Measurements from ENCODE around the gene MAD1L1. TPM values are rescaled to one million over a fixed set of nuclear protein-coding genes. Genes with fewer than 3 reads are reported as not detected.

The MAD1L1 gene
- total and polyA plus RNA-seq, 2 donors (not counting 3 experiments of a cell fraction or from before 2014, with no cell fraction given) = 34.1 to 42.3 TPM

DNA sequence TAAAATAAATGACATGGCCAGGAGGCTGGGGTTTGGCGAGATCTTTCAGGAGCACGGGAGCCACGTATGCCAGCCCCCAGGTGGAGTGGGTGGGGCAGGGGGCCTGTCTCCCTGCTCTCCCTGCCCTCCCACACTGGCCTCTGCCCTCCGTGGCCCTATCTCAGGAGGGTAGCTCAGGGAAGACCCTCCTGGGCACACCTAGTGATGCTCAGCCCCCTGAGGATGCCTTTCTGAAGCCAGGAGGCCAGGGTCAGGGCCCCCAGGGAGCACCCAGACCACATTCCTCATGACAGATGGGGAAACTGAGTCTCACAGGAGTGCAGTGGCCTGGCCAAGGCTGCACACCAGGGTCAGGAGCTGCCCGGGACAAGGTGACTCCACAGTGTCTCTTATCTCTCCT, 339.3 kb downstream of the MAD1L1 start:
- Histone ChIP-seq H4K20me1 (replicated peaks; ENCODE audit: control insufficient read depth, extremely low read depth, insufficient read depth, low read length) (no peaks in the 10 kb centered on the region), H3K9me3 (replicated peaks; ENCODE audit: control insufficient read depth, insufficient read depth, low read length) (no peaks in the 10 kb centered on the region), H3K27ac (ENCODE audit: insufficient read depth, low read depth, low read length) (no peak overlapping the region), H3K9me1 (replicated peaks; ENCODE audit: control insufficient read depth, extremely low read depth, insufficient read depth, low read length) (no peaks in the 10 kb centered on the region), H3K4me1 (ENCODE audit: control insufficient read depth, extremely low read depth, insufficient read depth, low read length) (no peaks in the 10 kb centered on the region), H3K4me2 (ENCODE audit: insufficient read depth, low read length) (no peak overlapping the region), H3K36me3 (ENCODE audit: control insufficient read depth in 2 of 2, extremely low read depth in 1 of 2, insufficient read depth in 2 of 2, low read length in 2 of 2) (no peaks in the 10 kb centered on the region), H3K79me2 (ENCODE audit: control insufficient read depth, insufficient read depth, low read length) (no peaks in the 10 kb centered on the region), H2AFZ (ENCODE audit: low read depth, low read length) (no peak overlapping the region), H3K4me3 (replicated peaks in 1 of 3; ENCODE audit: insufficient read depth in 1 of 3, low read depth in 1 of 3, low read length in 3 of 3) (no peak overlapping the region), H3K27me3 (ENCODE audit: control insufficient read depth in 2 of 2, insufficient read depth in 2 of 2, low read length in 2 of 2) (no peaks in the 10 kb centered on the region), H3K9ac (replicated peaks; ENCODE audit: extremely low read depth, insufficient read depth, low read length) (no peak overlapping the region)
- DNase-seq (ENCODE audit: low read depth, low spot score) = no peak
- BruUV-seq (replicated peaks) = no TSS peak
- FAIRE-seq = no peak
- CTCF ChIA-PET = no interaction called here
- no peak for TF ChIP-seq JUN (IDR thresholded peaks at IDR 0.05; ENCODE audit: borderline replicate concordance, insufficient read depth, insufficient read length, low read depth)
- no peak for TF ChIP-seq POLR2AphosphoS5 (IDR thresholded peaks at IDR 0.05; ENCODE audit: insufficient read depth, low read depth, low read length)
- TF ChIP-seq GATA2 (IDR thresholded peaks at IDR 0.05; ENCODE audit: insufficient read depth, insufficient read length, low read depth, low read length) = no peak
- no peak for TF ChIP-seq MYC (IDR thresholded peaks at IDR 0.05; ENCODE audit: low read depth, low read length)
- TF ChIP-seq, protein P1, sequence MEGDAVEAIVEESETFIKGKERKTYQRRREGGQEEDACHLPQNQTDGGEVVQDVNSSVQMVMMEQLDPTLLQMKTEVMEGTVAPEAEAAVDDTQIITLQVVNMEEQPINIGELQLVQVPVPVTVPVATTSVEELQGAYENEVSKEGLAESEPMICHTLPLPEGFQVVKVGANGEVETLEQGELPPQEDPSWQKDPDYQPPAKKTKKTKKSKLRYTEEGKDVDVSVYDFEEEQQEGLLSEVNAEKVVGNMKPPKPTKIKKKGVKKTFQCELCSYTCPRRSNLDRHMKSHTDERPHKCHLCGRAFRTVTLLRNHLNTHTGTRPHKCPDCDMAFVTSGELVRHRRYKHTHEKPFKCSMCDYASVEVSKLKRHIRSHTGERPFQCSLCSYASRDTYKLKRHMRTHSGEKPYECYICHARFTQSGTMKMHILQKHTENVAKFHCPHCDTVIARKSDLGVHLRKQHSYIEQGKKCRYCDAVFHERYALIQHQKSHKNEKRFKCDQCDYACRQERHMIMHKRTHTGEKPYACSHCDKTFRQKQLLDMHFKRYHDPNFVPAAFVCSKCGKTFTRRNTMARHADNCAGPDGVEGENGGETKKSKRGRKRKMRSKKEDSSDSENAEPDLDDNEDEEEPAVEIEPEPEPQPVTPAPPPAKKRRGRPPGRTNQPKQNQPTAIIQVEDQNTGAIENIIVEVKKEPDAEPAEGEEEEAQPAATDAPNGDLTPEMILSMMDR (IDR thresholded peaks at IDR 0.05; ENCODE audit: extremely low read depth in 1 of 2, insufficient read depth in 1 of 2, low read depth in 1 of 2, low read length in 2 of 2) = no peak
- TF ChIP-seq, protein P2, sequence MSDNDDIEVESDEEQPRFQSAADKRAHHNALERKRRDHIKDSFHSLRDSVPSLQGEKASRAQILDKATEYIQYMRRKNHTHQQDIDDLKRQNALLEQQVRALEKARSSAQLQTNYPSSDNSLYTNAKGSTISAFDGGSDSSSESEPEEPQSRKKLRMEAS (IDR thresholded peaks at IDR 0.05; ENCODE audit: insufficient read depth, insufficient read length) = no peak
- no peak for TF ChIP-seq EZH2 (IDR thresholded peaks at IDR 0.05; ENCODE audit: borderline replicate concordance, low read depth, low read length, severe bottlenecking)
- no peak for TF ChIP-seq POLR2A (IDR thresholded peaks at IDR 0.05; ENCODE audit: low read depth, low read length)
- TF ChIP-seq FOS (IDR thresholded peaks at IDR 0.05; ENCODE audit: borderline replicate concordance, insufficient read depth, low read length) = no peak
- dilution Hi-C loops (cut with MboI; ENCODE audit: extremely low pct_ligation_motif_present, low sequenced_read_pairs) (no loop called here), intact Hi-C loops (cut with micrococcal nuclease) (no loop called here)
- POLR2A ChIA-PET = no interaction called here
